GM19238 (cell line): ENCODE measurements around the gene BCAR3.

ENCODE experiments used
- DNase-seq: peaks from one replicate; pipeline ENCODE4 v3.0.0; 2011; ENCODE audit warnings: low spot score; ENCODE audit not compliant: insufficient read length

BCAR3 gene

DNA sequence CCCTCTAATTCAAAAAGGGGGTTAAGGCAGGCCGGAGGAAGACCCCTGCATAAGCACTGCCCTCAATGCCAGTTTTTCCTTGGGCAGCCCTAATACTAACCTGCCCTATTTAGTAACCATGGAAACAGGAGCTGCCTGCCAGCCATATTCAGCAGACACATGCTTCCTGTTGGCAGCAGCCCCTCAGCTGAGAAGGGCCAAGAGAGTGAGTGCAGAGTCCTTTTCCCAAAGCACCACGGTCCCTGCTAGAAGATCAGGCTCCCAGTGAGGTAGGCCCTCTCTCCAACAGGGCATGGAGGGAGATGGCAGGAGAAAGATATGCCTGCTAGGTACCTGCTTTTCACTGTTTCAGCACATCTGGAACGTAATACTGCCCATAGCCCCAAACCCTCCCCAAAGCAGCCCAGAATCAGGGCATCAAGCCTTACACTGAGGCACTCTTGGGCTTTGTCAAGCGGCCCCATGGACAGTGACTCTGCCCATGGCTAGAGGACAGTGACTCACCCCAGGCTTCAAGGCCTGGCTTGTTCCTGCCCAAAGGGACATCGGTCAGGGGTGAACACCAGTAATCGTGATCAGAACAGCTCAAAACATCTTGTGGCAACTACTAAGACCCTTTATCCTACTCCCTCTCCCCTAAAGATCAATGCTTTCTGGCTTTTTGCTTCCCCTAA, 64.5 kb downstream of the BCAR3 start:
- DNase-seq: no peak

DNA sequence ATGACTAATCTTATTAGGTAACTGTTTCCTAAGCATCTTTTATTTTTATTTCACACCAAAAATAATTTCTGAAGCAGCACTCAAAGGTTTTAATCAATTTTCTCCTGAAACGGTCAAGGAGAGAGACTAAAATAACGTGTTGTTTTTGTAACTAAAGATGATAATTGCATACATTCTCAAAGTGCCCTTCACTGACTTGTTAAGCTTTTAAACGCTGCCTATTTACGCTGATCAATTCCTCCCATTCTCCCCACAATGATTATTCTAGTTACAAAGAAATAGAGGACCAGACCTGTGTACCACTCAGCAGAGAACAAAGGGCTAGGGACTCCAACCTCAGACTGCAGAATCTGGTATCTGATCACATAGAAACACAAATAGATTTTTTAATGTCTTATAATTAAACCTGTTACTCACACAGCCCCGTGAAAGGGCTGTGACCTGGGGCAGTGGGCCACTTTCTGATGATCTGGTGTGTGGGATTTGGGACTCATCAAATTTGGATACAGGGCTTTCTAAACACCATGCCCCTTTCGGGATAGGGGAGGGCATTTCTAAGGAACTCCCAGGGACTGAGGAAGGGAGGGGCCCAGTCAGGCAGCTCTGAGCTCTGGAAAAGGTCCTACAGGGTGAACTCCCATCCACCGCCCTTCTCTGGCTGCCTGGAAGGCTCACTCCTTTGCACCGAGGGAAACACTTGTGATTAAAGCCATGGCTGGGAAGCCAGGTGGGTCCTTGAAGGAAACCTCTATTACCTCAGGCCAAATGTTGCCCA, 65.2 kb downstream of the BCAR3 start:
- DNase-seq: no peak

DNA sequence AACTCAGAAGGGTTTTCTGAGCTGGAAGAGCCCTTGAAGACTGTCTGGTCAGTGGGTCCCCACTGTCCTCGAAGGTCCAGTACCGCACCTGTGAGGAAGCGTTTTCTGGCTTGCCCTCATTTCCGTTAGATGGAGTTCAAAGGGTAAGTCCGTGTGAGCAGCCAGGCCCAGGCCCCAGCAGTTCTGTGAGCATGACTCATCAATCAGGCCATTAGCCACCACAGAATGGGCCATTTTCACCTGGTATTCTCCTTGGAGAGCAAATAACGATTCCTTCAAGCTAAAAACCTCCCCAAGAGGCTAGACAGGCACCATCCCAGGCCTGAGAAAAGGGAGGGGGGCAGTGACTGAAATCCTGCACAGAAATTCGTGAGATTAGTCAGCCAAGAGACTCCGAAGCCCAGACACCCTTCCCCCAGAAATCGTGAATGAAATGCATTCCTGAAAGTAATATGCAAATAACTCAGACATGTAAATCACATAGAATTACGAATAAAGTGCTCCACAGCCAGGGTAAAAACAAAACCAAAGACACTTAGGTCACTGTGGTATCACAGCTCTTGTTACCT, 66.0 kb downstream of the BCAR3 start:
- DNase-seq: peak; percentile 65

DNA sequence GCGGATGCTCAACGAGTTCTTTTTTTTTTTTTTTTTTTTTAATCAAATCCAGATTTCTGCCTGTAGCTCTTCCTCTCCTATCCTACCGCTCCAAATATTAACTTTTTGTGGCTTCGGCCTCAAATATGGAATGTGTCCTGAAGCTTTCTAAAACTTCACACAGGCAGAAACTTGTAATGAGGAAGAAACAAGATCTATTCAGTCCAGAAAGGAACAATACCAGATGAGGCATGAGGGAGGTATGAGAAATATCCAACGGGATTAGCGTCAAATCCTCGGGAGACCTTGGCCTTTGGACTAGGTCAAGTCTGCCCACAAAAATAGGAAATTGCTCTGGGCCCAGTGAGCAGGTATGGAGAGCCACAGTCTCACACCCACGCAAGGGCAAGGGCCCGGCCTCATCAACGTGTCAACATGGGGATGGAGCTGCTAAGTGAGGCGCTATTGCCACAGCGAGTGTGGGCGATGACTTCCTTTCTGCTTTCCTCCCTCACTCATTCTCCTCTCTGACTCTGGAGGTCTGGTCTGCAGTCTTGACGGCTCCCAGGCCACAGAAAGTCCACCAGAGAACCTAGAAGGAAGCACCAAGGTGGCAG, 66.6 kb downstream of the BCAR3 start:
- peak; percentile 12 for DNase-seq

DNA sequence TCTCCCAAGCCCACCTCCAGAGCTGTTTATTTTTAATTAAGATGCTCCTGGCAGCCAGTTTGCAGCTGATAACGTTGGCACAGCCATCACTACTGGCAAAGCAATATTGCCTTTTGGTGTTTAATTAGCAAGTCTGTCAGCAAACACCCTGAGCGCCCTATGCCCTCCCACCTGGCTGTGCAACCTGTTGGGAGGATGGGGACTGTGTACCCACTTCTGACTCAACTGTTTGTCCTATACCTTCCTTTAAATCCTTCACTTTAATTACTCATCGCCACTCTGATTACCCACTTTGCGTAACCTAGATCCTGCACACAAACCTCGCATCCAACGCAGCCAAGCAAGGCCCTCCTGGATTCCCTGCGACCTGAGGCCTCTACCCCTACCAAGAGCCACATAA, 67.1 kb downstream of the BCAR3 start:
- DNase-seq: no peak

DNA sequence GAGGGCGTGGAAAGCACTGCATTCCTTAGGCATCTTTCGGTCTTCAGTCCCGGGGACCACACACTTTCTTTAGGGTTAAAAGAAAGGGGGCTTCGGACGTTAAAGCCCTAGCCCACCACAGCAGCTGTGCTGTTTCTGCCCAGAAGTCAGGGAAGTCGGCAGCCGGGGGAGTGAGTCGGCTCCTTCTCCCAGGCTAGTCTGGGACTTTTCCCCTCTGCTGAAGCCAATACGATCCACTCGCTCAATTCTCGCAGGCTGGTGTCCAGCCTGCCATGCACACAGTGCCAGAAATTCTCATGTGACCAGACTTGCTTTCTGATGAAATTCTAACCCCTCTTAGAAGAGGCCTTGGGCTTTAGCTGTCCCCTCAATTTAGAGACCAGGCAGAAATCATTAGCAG, 67.7 kb downstream of the BCAR3 start:
- no peak for DNase-seq

DNA sequence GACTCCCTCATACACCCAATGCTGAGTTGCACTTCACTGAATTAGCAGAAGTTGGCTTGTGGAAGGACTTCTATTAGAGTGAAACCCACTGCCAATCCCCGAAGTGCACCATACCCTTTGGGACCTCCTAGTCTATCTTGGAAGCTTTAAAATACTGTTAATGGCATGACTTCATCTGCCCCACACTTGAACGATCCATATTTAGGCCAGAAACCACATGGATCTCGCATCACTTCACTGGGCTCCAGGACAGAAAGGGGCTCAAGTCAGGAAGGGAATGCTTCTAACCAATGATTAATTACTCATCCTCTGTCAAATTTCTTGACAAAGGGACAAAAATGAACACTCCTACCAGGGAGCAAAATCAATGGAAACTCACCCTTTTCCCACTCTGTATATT, 69.1 kb downstream of the BCAR3 start:
- DNase-seq: no peak

DNA sequence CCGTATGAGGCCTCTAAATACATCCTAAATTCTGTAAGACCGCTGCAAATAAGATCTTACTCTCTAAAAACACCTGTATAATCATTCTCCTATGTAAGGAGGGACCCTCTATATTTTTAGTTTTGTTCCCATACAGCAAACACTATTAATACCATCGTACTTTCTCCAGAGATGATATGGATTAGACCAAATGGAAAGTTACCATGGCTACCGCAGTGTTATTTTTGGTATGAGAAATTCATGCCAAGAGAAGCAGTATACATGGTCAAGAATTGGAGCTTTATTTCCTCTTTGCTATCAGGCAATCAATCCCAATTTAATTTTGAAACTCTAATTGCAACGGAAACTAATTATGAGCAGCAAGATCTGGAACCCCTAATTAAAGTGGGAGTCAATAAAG, 70.0 kb downstream of the BCAR3 start:
- no peak for DNase-seq

DNA sequence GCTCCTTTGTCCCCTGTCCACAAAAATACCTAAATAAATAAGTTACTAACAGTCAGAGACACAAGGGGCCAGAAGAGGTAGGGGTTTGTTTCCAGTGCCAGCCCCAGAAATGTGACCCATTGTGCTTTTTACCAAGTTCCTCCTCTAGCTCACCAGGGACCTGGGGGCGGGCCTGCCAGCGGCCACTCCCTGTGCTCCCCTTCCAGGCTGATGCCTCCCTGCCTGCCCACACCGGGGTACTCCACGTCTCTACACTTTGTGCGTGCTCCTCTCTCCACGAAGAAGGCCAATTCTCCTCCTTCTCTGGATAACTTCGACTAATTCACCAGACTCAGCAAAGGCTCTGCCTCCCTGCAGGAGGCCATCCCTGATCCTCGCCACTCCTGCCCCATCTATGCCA, 72.1 kb downstream of the BCAR3 start:
- DNase-seq: no peak

DNA sequence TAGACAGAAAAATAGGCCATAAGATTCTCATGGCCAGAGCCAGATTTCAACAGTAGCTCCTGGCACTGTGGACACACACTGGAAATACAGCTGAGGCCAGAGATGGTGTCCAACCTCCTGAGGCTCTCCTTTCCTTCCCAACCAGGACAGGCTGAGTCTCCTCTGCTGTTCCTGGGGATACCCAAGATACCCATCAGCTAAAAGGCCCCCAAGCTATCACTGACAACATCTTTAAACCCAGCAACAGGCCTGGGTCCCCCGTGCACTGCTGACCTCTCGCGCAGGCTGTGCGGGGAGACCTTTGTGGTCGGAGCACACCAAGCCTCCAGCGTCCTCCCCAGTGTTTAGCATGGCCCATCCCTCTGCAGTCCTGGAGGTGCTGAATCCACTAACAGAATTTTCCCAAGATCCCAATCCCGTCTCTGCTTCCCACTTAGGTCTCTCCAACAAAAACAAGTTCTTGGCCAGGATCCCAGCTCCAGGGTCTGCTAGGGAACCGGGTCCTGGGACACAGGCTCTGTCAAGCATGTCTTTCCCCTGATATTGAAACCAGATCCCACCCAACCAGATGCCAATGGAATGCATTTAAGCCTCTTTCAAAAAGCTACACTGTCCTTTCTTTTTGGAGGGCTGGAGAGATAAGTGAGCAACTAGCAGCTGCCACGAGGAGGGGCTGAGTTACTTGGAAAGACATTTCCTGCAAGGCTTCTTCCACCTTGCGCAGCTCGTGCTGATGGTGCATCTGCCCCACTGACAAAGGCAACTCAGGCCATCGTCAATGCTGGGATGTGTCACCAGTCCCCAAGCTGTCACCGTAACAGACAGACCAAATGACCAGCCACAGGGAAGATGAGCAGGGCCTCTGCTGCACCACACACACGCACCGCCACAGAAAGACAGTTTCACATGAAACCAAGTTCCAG, 73.2 kb downstream of the BCAR3 start:
- DNase-seq: no peak

DNA sequence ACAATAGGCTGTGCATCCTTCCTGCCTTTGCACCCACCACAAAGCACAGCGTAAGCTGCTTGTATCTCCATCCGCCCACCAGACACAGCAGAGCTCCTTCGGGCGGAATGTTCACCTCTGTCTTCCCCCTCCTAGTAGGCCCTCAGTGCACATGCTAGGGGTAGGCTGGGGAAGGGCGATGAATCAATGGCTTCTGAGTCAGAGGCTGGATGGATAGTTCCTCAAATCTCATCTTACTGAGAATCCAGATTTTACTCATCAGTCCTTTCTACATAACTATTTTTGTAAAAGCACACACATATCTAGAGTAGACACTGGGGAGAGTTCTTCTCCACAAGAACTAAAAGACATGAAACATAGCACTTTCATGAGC, 73.8 kb downstream of the BCAR3 start:
- peak; percentile 62 for DNase-seq

DNA sequence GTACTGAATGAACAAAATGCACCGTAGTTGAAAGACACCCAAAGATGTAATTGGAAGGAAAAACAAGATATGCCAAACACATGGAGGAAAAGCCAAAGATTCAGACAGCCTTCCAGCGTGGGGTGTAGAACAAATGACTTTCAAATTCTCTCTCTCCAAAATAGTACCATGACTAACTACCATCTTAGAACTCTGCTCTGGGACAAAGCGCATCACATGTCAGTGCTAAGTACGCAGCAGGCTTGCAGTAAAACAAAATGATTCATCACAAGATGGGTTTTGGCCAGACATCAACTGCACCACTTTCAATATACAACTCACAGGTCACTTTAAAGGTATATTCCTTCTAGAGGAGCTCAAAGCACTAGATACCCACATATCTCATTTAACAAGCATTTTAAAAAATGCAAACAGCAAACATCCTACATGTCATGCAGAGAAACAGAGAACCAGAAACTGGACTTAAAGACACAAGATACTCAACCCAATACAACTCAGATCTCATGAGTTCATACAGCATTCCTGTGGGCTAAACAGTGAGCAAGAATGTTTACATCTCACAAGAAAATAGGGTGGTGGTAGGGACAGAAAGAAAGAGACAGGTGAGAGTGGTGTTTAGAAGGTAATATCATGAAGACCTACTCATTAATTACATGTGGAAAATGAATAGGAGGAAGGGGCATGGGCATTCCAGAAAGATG, 75.7 kb downstream of the BCAR3 start:
- DNase-seq: no peak

DNA sequence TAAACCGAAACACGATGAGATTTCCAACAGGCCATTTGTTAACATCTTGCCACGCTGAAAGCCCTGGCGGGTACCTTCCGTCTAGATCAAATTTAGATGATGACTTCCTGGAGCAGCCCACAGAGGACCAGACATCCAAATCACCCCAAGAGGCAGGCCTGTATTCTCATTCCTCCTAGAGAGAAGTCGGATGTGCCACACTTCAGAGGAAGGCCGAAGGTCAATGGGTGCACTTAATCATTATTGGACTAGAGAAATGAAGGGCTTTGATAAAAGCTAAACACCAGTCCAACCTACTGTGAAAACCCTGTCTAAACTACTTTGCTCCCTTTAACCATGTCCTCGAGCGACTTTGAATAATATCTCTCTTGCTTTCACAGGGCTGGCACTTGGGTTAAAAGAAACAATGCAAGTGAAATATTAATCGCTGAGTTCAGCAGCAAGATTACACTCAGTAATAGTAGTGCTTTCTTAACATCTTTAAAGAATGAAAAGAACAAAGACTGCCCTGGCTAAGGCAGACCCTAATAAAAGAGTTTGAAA, 76.5 kb downstream of the BCAR3 start:
- no peak for DNase-seq

DNA sequence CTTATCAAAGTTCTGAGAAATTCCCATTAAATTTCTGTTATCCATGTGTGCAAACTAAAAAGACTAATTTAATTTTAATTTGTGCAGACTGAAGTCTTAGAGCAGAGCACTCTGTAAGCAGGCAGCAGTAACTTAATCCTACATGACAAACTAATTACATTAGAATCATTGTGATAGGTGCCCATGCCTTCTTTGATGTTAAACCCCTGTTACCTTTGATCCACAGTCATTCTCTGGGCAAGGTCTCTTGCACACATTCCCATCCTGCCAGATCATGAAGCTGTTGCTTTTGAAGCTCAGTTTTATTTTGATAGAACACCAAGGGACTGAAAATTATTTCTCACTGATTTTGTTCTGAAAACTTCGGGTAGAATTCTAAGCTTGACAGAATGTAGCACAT, 77.2 kb downstream of the BCAR3 start:
- DNase-seq: no peak

DNA sequence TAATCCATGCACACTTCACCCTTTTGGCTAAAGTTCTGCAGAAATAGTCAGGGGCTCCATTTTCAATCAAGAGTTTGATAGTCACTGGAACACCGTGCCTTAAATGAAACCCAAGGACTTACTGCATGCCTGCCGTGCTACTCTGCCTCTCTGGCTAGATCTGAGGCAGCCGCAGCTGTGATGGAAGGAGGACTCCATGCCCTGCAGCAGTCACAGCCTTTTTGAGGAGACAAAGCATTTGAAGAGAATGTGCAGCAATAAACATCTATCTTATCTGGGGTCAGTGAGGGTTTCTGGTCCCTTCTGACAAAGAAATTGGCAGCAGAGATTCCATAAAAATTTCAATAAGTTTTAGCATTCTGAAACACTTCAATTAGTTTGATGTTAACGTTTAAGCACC, 78.0 kb downstream of the BCAR3 start:
- DNase-seq: no peak

DNA sequence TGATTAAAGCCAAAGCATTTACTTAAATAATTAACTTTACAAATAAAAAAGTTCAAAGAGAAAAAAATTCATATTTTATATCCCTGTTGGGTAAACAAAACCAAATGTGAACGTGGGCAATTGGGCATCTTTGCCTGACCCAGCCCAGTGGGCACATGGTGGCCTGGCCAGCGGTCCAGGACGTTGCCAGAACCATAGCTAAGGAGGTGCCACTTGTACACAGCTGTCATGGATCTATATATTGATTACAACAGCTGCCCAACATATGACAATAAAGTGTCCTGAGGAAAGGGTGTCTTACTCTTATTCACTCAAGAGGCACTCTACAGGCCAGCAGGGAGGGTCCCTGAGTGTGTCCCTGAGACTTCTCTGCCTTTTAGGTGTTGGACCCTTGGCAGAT, 78.5 kb downstream of the BCAR3 start:
- no peak for DNase-seq

DNA sequence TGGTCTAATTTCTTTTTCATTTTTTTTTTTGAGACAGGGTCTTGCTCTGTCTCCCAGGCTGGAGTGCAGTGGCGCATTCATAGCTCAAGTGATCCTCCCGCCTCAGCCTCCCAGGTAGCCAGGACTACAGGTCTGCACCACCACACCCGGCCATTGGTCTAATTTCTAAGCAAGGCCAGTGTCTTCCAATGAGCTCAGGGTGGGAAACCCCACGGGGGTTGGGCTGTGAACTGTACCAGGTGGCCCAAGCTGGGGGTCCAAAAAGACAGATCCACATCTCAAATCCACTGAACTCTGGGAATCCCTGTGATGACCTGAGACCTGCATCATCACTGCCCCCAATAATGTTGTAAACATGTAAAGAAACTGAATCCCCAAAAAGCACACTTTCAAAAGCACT, 79.5 kb downstream of the BCAR3 start:
- no peak for DNase-seq

DNA sequence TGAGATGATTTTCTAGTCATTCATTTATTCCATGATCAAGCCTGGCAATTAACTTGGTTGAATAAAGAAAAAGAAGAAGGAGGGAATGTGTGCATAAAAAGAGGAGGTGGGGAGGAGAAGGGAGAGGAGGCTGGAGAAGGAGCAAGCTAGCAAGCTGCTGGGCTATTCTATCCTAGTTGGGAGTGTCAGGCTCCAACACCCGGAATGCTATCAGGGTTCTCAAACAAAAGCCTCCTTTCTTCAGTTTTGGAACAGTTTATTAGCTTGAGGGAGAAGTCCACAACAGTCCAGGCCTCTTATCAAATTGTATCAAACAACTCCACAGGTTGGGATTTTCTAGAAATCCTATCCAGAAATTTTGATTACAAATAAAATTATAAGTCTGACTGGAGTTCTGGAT, 80.0 kb downstream of the BCAR3 start:
- no peak for DNase-seq

DNA sequence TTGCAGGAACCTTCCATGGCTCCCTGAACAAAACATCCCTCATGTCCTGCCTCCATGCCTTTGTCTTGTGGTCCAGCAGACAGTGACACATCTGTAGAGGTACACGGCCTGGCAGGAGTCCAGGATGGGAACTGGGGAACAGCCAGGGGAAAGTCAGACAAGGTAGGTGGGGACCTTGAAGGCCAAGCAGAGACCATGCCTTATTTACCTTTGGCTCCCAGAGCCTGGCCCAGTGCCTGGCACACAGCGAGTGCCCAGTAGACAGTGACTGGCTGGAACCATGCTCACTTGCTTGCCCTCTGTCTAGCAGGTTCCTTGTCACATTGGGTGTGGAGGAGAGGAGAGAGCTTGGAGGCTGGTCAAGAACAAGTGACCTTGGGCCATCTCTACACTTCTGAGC, 81.0 kb downstream of the BCAR3 start:
- no peak for DNase-seq

DNA sequence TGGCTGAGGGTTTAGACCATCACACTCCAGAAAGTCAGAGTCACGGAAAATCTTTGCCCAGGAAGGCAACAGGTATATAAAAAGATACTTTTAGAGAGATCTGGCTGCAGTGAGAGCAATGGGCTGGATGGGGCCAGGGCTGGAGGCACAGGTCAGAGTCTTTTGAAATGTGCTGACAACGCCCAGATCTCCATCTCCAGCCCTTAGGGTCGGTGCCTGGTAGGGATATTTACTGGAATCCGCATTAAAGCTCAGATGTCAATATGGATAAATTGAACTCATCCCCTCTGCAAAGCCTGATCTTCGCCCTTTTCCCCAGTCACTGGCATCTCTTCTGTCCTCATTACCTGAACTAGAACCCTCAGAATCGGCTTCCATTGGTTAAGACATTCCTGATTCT, 82.2 kb downstream of the BCAR3 start:
- no peak for DNase-seq
